IMR-90 (cell line): Measurements from ENCODE around the gene PTPRK. TPM values are rescaled to one million over a fixed set of nuclear protein-coding genes. Genes with fewer than 3 reads are reported as not detected.

ENCODE experiments used
- ATAC-seq: fragments of 200-7000 bp; cut with Tn5 transposase; 2 replicates; pipeline ENCODE4 v1.9.1; 2020; ENCODE audit warnings: low read depth, mild to moderate bottlenecking, moderate library complexity
- BruUV-seq: library from RNA; stranded (reverse); fragments of 400-500 nt; replicated peaks from 2 replicates; lab custom pipeline; 2021; lab: Mats Ljungman, UMichigan
- CTCF ChIA-PET: fragments of 300-600 bp; formaldehyde crosslinking; extraction: SDS; loops from one replicate; lab custom pipeline; 2021; ENCODE audit warnings: antibody characterized with exemption; lab: Yijun Ruan, JAX
- POLR2A ChIA-PET: fragments of 300-600 bp; sonication (Branson Sonifier 250); formaldehyde crosslinking; loops from one replicate; lab custom pipeline; 2022; ENCODE audit warnings: antibody characterized with exemption; ENCODE audit not compliant: unreplicated experiment; lab: Charles Lee
- DNase-seq: peaks from one replicate; pipeline ENCODE4 v3.0.0; 2013
- H2AFZ ChIP-seq: replicated peaks from 2 replicates; pipeline ENCODE3; 2013; ENCODE audit warnings: low read length, mild to moderate bottlenecking; ENCODE audit not compliant: poor library complexity
- H2AK5ac ChIP-seq: 2 replicates; pipeline ENCODE4 v1.6.1; 2013; ENCODE audit warnings: low read depth, low read length, inconsistent platforms
- H2AK9ac ChIP-seq: replicated peaks from 2 replicates; pipeline ENCODE3; 2013; ENCODE audit warnings: mild to moderate bottlenecking, low read depth, low read length, moderate library complexity; ENCODE audit not compliant: poor library complexity
- H2BK120ac ChIP-seq: 2 replicates; pipeline ENCODE4 v1.6.1; 2013; ENCODE audit warnings: low read depth, low read length, inconsistent platforms
- H2BK15ac ChIP-seq: 3 replicates; pipeline ENCODE4 v1.6.1; 2013; ENCODE audit warnings: low read depth, low read length, inconsistent platforms
- H2BK20ac ChIP-seq: 2 replicates; pipeline ENCODE4 v1.6.1; 2013; ENCODE audit warnings: low read depth, mild to moderate bottlenecking, inconsistent platforms, low read length, moderate library complexity
- H2BK5ac ChIP-seq: 2 replicates; pipeline ENCODE4 v1.6.1; 2013; ENCODE audit warnings: mild to moderate bottlenecking, low read depth, low read length, inconsistent platforms; ENCODE audit not compliant: poor library complexity, severe bottlenecking
- H3K14ac ChIP-seq: replicated peaks from 2 replicates; pipeline ENCODE4 v1.6.1; 2013; ENCODE audit warnings: low read depth, low read length, inconsistent platforms
- H3K18ac ChIP-seq: 2 replicates; pipeline ENCODE4 v1.6.1; 2013; ENCODE audit warnings: low read depth, low read length, control low read depth
- H3K23ac ChIP-seq: 2 replicates; pipeline ENCODE4 v1.6.1; 2013; ENCODE audit warnings: low read depth, low read length, inconsistent platforms
- H3K27ac ChIP-seq: 2 replicates; pipeline ENCODE4 v1.5.1; 2013; ENCODE audit warnings: mild to moderate bottlenecking, control low read depth, low read length; ENCODE audit not compliant: insufficient read depth
- H3K27me3 ChIP-seq: 2 replicates; pipeline ENCODE4 v1.6.1; 2013; ENCODE audit warnings: low read length; ENCODE audit not compliant: control insufficient read depth, insufficient read depth
- H3K36me3 ChIP-seq: 2 replicates; pipeline ENCODE4 v1.6.1; 2013; ENCODE audit warnings: low read length, mixed read lengths; ENCODE audit not compliant: control insufficient read depth, insufficient read depth
- H3K4ac ChIP-seq: 2 replicates; pipeline ENCODE4 v1.6.1; 2013; ENCODE audit warnings: low read depth, low read length, inconsistent platforms
- H3K4me1 ChIP-seq: 2 replicates; pipeline ENCODE4 v1.6.1; 2013; ENCODE audit warnings: low read length, mixed read lengths; ENCODE audit not compliant: control insufficient read depth, insufficient read depth
- H3K4me2 ChIP-seq: 2 replicates; pipeline ENCODE4 v1.6.1; 2013; ENCODE audit warnings: low read depth, mild to moderate bottlenecking, control low read depth, low read length, moderate library complexity
- H3K4me3 ChIP-seq: 2 replicates; pipeline ENCODE4 v1.5.1; 2013; ENCODE audit warnings: low read depth, mild to moderate bottlenecking, control low read depth, low read length, moderate library complexity; ENCODE audit not compliant: insufficient read depth
- H3K56ac ChIP-seq: 2 replicates; pipeline ENCODE4 v1.6.1; 2013; ENCODE audit warnings: low read length, inconsistent platforms; ENCODE audit not compliant: insufficient read depth; ENCODE audit errors: extremely low read depth
- H3K79me1 ChIP-seq, 2 experiments: 2 replicates each; pipeline ENCODE4 v1.6.1; 2013; ENCODE audit warnings: low read length in 2 of 2, inconsistent platforms in 1 of 2, low read depth in 1 of 2
- H3K9ac ChIP-seq: 2 replicates; pipeline ENCODE4 v1.6.1; 2013; ENCODE audit warnings: low read depth, low read length, control low read depth
- H3K9me1 ChIP-seq: 2 replicates; pipeline ENCODE4 v1.6.1; 2013; ENCODE audit warnings: low read length, inconsistent platforms; ENCODE audit not compliant: insufficient read depth
- H3K9me3 ChIP-seq: 2 replicates; pipeline ENCODE4 v1.6.1; 2013; ENCODE audit warnings: low read length; ENCODE audit not compliant: control insufficient read depth, insufficient read depth
- H4K20me1 ChIP-seq: 2 replicates; pipeline ENCODE4 v1.6.1; 2013; ENCODE audit warnings: low read length, inconsistent platforms; ENCODE audit not compliant: insufficient read depth
- H4K5ac ChIP-seq: 2 replicates; pipeline ENCODE4 v1.6.1; 2013; ENCODE audit warnings: mild to moderate bottlenecking, low read depth, low read length, control low read depth
- H4K8ac ChIP-seq, 2 experiments: 2 replicates each; pipeline ENCODE4 v1.6.1; 2013; ENCODE audit warnings: low read depth in 2 of 2, low read length in 2 of 2, control low read depth in 1 of 2, inconsistent platforms in 1 of 2
- H4K91ac ChIP-seq: 2 replicates; pipeline ENCODE4 v1.6.1; 2013; ENCODE audit warnings: low read depth, low read length, inconsistent platforms; ENCODE audit not compliant: insufficient read depth
- ELK1 ChIP-seq: fragments of 150-350 bp; IDR thresholded peaks from 2 replicates; pipeline ENCODE4 v1.6.1; 2016; ENCODE audit warnings: low read depth, mild to moderate bottlenecking, low read length, moderate library complexity, borderline replicate concordance
- MXI1 ChIP-seq: IDR thresholded peaks from 2 replicates; pipeline ENCODE4 v1.6.1; 2012; ENCODE audit warnings: low read depth, mild to moderate bottlenecking, low read length, moderate library complexity, borderline replicate concordance
- RFX5 ChIP-seq: IDR thresholded peaks from 2 replicates; pipeline ENCODE4 v1.8.0; 2012; ENCODE audit warnings: low read depth, mild to moderate bottlenecking, low read length, moderate library complexity
- USF2 ChIP-seq: fragments of 150-350 bp; IDR thresholded peaks from 2 replicates; pipeline ENCODE4 v1.6.1; 2017; ENCODE audit warnings: mild to moderate bottlenecking, antibody characterized with exemption, low read length, low read depth
- WGBS, 2 experiments: methylation state at CpG; one replicate each; pipeline versions ENCODE4 v1.1.5 to v1.1.7; 2013; ENCODE audit warnings: missing lambda C conversion rate in 2 of 2; ENCODE audit not compliant: insufficient read length in 1 of 2; ENCODE audit errors: extremely low coverage in 2 of 2; 5-methylcytosine and 5-hydroxymethylcytosine counted together
- dilution Hi-C: fragments of 300-500 bp; cut with HindIII; formaldehyde crosslinking; loops from one replicate; pipeline ENCODE4 v1.14.3; 2018; ENCODE audit warnings: low sequenced_read_pairs; ENCODE audit not compliant: unreplicated experiment
- in situ Hi-C: fragments of 300-500 bp; cut with MboI; formaldehyde crosslinking; loops from 3 replicates; pipeline ENCODE4 v1.14.3; 2019; ENCODE audit warnings: low sequenced_read_pairs, inconsistent platforms, mixed read lengths
- intact Hi-C: fragments of 100-400 bp; cut with micrococcal nuclease; formaldehyde crosslinking; loops from 2 replicates; pipeline ENCODE4 v1.10.0; 2022
- polyA plus RNA-seq, 3 experiments: library from polyadenylated mRNA; depleted of rRNA; stranded (reverse); fragments of >200 nt; gene quantifications; 2 replicates each; pipeline ENCODE4 v1.2.3, GENCODE V29; 2012; ENCODE audit warnings: low replicate concordance in 1 of 3
- total RNA-seq: library from RNA; depleted of rRNA; stranded (reverse); fragments of >200 nt; gene quantifications from 2 replicates; pipeline ENCODE4 v1.2.3, GENCODE V29; 2012

Gene PTPRK
- total and polyA plus RNA-seq, 2 of the 4 experiments (the other 2 are of a cell fraction), result 18.0 to 80.8 TPM

DNA sequence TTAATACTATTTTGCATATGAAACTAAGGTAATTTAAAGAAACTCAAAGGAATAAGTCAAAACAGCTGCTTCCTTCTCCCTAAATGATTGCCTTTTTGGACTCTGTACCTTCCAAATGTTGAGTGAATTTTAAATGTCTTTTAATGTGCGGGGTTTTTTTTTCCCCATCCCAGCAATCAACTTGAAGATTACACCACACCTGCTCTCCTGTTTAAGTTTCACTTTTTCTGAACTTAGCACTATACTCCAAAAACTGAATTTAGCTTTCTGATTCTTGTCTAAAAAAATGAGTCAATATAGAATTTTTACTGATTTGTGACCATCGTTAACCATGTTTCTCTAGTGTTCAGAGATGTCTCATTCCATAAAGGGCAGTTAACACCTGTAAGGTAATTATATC, 398.8 kb downstream of the PTPRK start:
- Histone ChIP-seq H3K27me3 (no peaks in the 10 kb centered on the region), H4K8ac (no peak overlapping the region), H4K5ac (no peak overlapping the region), H3K27ac (no peak overlapping the region), H4K20me1 (peaks cover 3% of the 10 kb centered on the region; the same call in 1 of the 2 replicates), H3K36me3 (no peaks in the 10 kb centered on the region), H4K91ac (no peak overlapping the region), H2BK5ac (no peak overlapping the region), H2AK5ac (no peak overlapping the region), H3K79me1 (peaks cover 0 to 11% of the 10 kb centered on the region in 2 experiments; a peak in 2 of 4 replicates), H2BK20ac (no peak overlapping the region), H3K9ac (no peak overlapping the region), H3K18ac (no peak overlapping the region), H3K9me1 (no peaks in the 10 kb centered on the region), H2AFZ (no peak overlapping the region), H3K56ac (no peak overlapping the region), H3K9me3 (no peaks in the 10 kb centered on the region), H2BK120ac (no peak overlapping the region), H3K14ac (no peak overlapping the region), H3K4me1 (no peaks in the 10 kb centered on the region), H3K4me2 (no peak overlapping the region), H3K4ac (no peak overlapping the region), H3K23ac (no peak overlapping the region), H3K4me3 (no peak overlapping the region), H2AK9ac (no peak overlapping the region), H2BK15ac (no peak overlapping the region)
- dilution Hi-C loops (no loop called here), in situ Hi-C loops (no loop called here), intact Hi-C loops (no loop called here)
- TF ChIP-seq USF2 (no peak), MXI1 (no peak), ELK1 (no peak), RFX5 (no peak)
- no TSS peak for BruUV-seq
- ATAC-seq (no peak), DNase-seq (no peak)
- ChIA-PET POLR2A (no interaction called here), CTCF (no interaction called here)
- no CpG with 5 or more reads among the region's 2 CpGs for WGBS, 2 experiments
